Vagina (tissue), 2 donors: ENCODE results near the gene CCSER1.

Source experiments
- CTCF ChIP-seq, 3 experiments: fragments of 450-650 bp in 2 of 3; fragments of 200-600 bp in 1 of 3; sonication (generic) in 1 of 3; IDR thresholded peaks; one replicate each; pipeline ENCODE4 v1.5.1; 2017 to 2019; ENCODE audit warnings: antibody characterized with exemption in 3 of 3, mild to moderate bottlenecking in 2 of 3, moderate library complexity in 2 of 3
- POLR2A ChIP-seq, 2 donors: fragments of 450-650 bp; IDR thresholded peaks; one replicate each; pipeline ENCODE4 v1.6.1; 2017; ENCODE audit warnings: antibody characterized with exemption in 2 of 2, mild to moderate bottlenecking in 2 of 2, moderate library complexity in 2 of 2
- POLR2AphosphoS5 ChIP-seq, 2 donors: sonication (generic); formaldehyde crosslinking; IDR thresholded peaks; one replicate each; pipeline ENCODE4 v1.9.0; 2017; ENCODE audit warnings: antibody characterized with exemption in 2 of 2, mild to moderate bottlenecking in 2 of 2, low read depth in 1 of 2; ENCODE audit not compliant: insufficient read depth in 1 of 2

- TF ChIP-seq CTCF (IDR thresholded peaks at IDR 0.05) = no peak
- no peak for TF ChIP-seq POLR2A (IDR thresholded peaks at IDR 0.05)
- no peak for TF ChIP-seq POLR2AphosphoS5 (IDR thresholded peaks at IDR 0.05; ENCODE audit: insufficient read depth in 1 of 2, low read depth in 1 of 2)
Observed at GRCh38 chr4:90084967-90085295, 42.3 kb upstream of the CCSER1 start.
